ENCODE measurements around the gene SCART1. TPM values are rescaled to one million over a fixed set of nuclear protein-coding genes. Genes with fewer than 3 reads are reported as not detected.
"Not testable (repeated sequence)": the region's sequence is repeated elsewhere in the genome, so short reads cannot be mapped to it uniquely, and the experiment has no call there.

The SCART1 gene
- total RNA-seq, 1 experiment from 2014 or later = 0.50 TPM

DNA sequence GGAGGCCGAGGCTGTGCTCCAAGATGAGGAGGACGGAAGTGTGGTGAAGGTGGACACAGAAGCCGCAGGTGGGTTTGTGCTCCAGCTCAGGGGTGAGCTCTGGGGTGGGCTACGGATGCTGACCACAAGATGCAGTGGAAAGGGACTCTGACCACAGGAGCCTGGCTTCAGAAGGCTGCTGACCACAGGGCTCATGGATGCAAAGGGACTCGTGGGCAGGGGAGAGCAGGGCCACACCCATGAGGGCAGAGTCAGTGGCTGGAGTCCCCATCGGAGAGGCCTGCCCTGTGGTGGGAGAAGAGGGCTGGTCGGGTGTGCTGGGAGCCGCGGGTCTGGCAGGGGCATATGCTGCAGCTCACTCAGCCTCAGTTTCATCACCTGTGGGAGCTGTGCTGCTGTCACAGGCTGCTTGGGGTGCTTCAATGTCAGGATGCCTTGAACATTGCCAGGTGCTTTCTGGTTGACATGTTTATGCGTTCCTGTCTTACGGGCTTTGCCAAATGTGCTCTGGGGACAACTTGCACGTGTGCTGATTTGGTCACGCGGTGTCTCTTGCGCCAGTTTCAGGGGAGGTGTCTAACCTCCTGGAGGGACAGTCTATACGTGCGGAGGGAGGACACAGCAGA lies 13.7 kb downstream of the SCART1 start:
- H3K23ac ChIP-seq (ENCODE audit: insufficient read length, low read depth, low read length) = no peak overlapping the region
- H3K27ac Mint-ChIP-seq = no peak overlapping the region
- H2BK120ac ChIP-seq (ENCODE audit: low read depth, low read length, poor library complexity, severe bottlenecking) = no peak overlapping the region
- no peak overlapping the region for H3K4me2 ChIP-seq (ENCODE audit: insufficient read depth, insufficient read length, low read length)
- DNase-seq = no peak
- no peak overlapping the region for H3K14ac ChIP-seq (ENCODE audit: insufficient read depth, low read length)
- H3K23me2 ChIP-seq (ENCODE audit: insufficient read length, low read depth, low read length, poor library complexity, severe bottlenecking) = no peaks in the 10 kb centered on the region
- no peak overlapping the region for H3T11ph ChIP-seq (ENCODE audit: low read length)
- H2BK15ac ChIP-seq (ENCODE audit: low read depth, low read length) = no peak overlapping the region
- peaks cover 9 to 26% (median 15%) of the 10 kb centered on the region in 3 experiments; a peak in 6 of 7 replicates for H3K36me3 Mint-ChIP-seq (ENCODE audit: insufficient read depth in 1 of 3, low read depth in 3 of 3)
- no peaks in the 10 kb centered on the region for H3K4me1 ChIP-seq (ENCODE audit: insufficient read depth, low read length)
- H3K79me1 ChIP-seq (ENCODE audit: insufficient read depth, low read depth, low read length, poor library complexity, severe bottlenecking) = no peaks in the 10 kb centered on the region
- H4K91ac ChIP-seq (ENCODE audit: insufficient read length, low read depth, low read length) = no peak overlapping the region
- no peaks in the 10 kb centered on the region for H3K4me1 Mint-ChIP-seq
- H3K27me3 Mint-ChIP-seq (ENCODE audit: low read depth) = peaks cover 4% of the 10 kb centered on the region
- H4K5ac ChIP-seq (ENCODE audit: insufficient read length, low read depth, low read length) = no peak overlapping the region
- no peak overlapping the region for H2BK5ac ChIP-seq (ENCODE audit: insufficient read length, low read length)
- peaks cover 86% of the 10 kb centered on the region for H3K9me3 ChIP-seq (ENCODE audit: control insufficient read depth, low read depth, low read length)
- H3K27me3 ChIP-seq (ENCODE audit: insufficient read depth, low read length) = no peaks in the 10 kb centered on the region
- no peak overlapping the region for H2AK5ac ChIP-seq (ENCODE audit: insufficient read length, low read length)
- no peak overlapping the region for H3K4ac ChIP-seq (ENCODE audit: low read depth, low read length)
- H2AFZ ChIP-seq (ENCODE audit: low read length) = no peak overlapping the region
- WGBS (ENCODE audit: extremely low coverage, insufficient read length, low lambda C conversion rate) = no CpG with 5 or more reads among the region's 17 CpGs
- no peak for TF ChIP-seq CTCF (conservative IDR thresholded peaks at IDR 0.05)
- H3K9ac ChIP-seq (ENCODE audit: extremely low read depth, insufficient read length, low read length) = no peak overlapping the region
- H3K27ac ChIP-seq (ENCODE audit: insufficient read length, low read depth, low read length) = no peak overlapping the region
- no peak overlapping the region for H3K56ac ChIP-seq (ENCODE audit: insufficient read length, low read depth, low read length)
- H3K4me3 Mint-ChIP-seq = no peak overlapping the region
- H4K20me1 ChIP-seq (ENCODE audit: control insufficient read depth, insufficient read depth, insufficient read length) = no peaks in the 10 kb centered on the region
- H3K18ac ChIP-seq (ENCODE audit: insufficient read length, low read depth, low read length) = no peak overlapping the region
- H3K9me3 Mint-ChIP-seq = peaks cover 86 to 92% of the 10 kb centered on the region in 2 experiments
- H3K79me2 ChIP-seq (ENCODE audit: insufficient read depth, low read length) = no peaks in the 10 kb centered on the region
- H4K8ac ChIP-seq (replicated peaks; ENCODE audit: insufficient read length, low read depth, low read length) = no peak overlapping the region
- H2BK20ac ChIP-seq (ENCODE audit: low read depth, low read length, poor library complexity, severe bottlenecking) = no peak overlapping the region
- H2BK12ac ChIP-seq (ENCODE audit: insufficient read length, low read depth, low read length) = no peak overlapping the region

GRCh38 chr10:133469205-133469604 lies 15.5 kb downstream of the SCART1 start:
- H2BK20ac ChIP-seq (ENCODE audit: low read depth, low read length, poor library complexity, severe bottlenecking); H4K5ac ChIP-seq (ENCODE audit: insufficient read length, low read depth, low read length); H3K4me3 Mint-ChIP-seq; H2BK120ac ChIP-seq (ENCODE audit: low read depth, low read length, poor library complexity, severe bottlenecking); H3K4me2 ChIP-seq (ENCODE audit: insufficient read depth, insufficient read length, low read length); H3K27me3 Mint-ChIP-seq (ENCODE audit: low read depth); H4K8ac ChIP-seq (replicated peaks; ENCODE audit: insufficient read length, low read depth, low read length); H3K56ac ChIP-seq (ENCODE audit: insufficient read length, low read depth, low read length); H3T11ph ChIP-seq (ENCODE audit: low read length); H3K4me1 ChIP-seq (ENCODE audit: insufficient read depth, low read length); H3K4ac ChIP-seq (ENCODE audit: low read depth, low read length); H3K23me2 ChIP-seq (ENCODE audit: insufficient read length, low read depth, low read length, poor library complexity, severe bottlenecking); H3K23ac ChIP-seq (ENCODE audit: insufficient read length, low read depth, low read length); H2AFZ ChIP-seq (ENCODE audit: low read length); H3K27me3 ChIP-seq (ENCODE audit: insufficient read depth, low read length); H3K9ac ChIP-seq (ENCODE audit: extremely low read depth, insufficient read length, low read length); H4K20me1 ChIP-seq (ENCODE audit: control insufficient read depth, insufficient read depth, insufficient read length); H2BK15ac ChIP-seq (ENCODE audit: low read depth, low read length); H3K27ac ChIP-seq (ENCODE audit: insufficient read length, low read depth, low read length); H3K79me2 ChIP-seq (ENCODE audit: insufficient read depth, low read length); H4K91ac ChIP-seq (ENCODE audit: insufficient read length, low read depth, low read length); H3K14ac ChIP-seq (ENCODE audit: insufficient read depth, low read length); H3K18ac ChIP-seq (ENCODE audit: insufficient read length, low read depth, low read length); H3K79me1 ChIP-seq (ENCODE audit: insufficient read depth, low read depth, low read length, poor library complexity, severe bottlenecking); H3K4me1 Mint-ChIP-seq; H2BK5ac ChIP-seq (ENCODE audit: insufficient read length, low read length); DNase-seq; H3K27ac Mint-ChIP-seq; H2BK12ac ChIP-seq (ENCODE audit: insufficient read length, low read depth, low read length); H2AK5ac ChIP-seq (ENCODE audit: insufficient read length, low read length): not testable (repeated sequence)
- H3K9me3 ChIP-seq (ENCODE audit: control insufficient read depth, low read depth, low read length) = peaks cover 82% of the 10 kb centered on the region
- Mint-ChIP-seq H3K36me3 (ENCODE audit: insufficient read depth in 1 of 3, low read depth in 3 of 3) (peaks cover 14 to 32% (median 15%) of the 10 kb centered on the region in 3 experiments; a peak in 6 of 7 replicates), H3K9me3 (peaks cover 85 to 92% of the 10 kb centered on the region in 2 experiments)
- WGBS (ENCODE audit: extremely low coverage, insufficient read length, low lambda C conversion rate) = no CpG with 5 or more reads among the region's 3 CpGs

Measured in H9 (cell line).